Tibial nerve (tissue), 4 donors: ENCODE results near the gene FNDC3B.

Experiments
- EP300 ChIP-seq, 2 donors: sonication (generic); formaldehyde crosslinking; IDR thresholded peaks; one replicate each; pipeline ENCODE4 v1.6.1; 2017; ENCODE audit warnings: antibody characterized with exemption in 2 of 2, mild to moderate bottlenecking in 1 of 2
- POLR2A ChIP-seq, 2 donors: fragments of 450-650 bp; IDR thresholded peaks; one replicate each; pipeline ENCODE4 v1.6.1; 2017; ENCODE audit warnings: antibody characterized with exemption in 2 of 2, mild to moderate bottlenecking in 2 of 2, moderate library complexity in 2 of 2
- TF ChIP-seq, protein P1 (sequence below), 5 experiments: fragments of 200-600 bp in 3 of 5; fragments of 450-650 bp in 2 of 5; sonication (generic) in 3 of 5; IDR thresholded peaks; one replicate each; pipeline ENCODE4 v1.5.1; 2016 to 2019; ENCODE audit warnings: antibody characterized with exemption in 5 of 5, mild to moderate bottlenecking in 3 of 5, moderate library complexity in 2 of 5

GRCh38 chr3:172238188-172238587 lies 198.8 kb downstream of the FNDC3B start:
- no peak for TF ChIP-seq POLR2A (IDR thresholded peaks at IDR 0.05)
- TF ChIP-seq, protein P1, sequence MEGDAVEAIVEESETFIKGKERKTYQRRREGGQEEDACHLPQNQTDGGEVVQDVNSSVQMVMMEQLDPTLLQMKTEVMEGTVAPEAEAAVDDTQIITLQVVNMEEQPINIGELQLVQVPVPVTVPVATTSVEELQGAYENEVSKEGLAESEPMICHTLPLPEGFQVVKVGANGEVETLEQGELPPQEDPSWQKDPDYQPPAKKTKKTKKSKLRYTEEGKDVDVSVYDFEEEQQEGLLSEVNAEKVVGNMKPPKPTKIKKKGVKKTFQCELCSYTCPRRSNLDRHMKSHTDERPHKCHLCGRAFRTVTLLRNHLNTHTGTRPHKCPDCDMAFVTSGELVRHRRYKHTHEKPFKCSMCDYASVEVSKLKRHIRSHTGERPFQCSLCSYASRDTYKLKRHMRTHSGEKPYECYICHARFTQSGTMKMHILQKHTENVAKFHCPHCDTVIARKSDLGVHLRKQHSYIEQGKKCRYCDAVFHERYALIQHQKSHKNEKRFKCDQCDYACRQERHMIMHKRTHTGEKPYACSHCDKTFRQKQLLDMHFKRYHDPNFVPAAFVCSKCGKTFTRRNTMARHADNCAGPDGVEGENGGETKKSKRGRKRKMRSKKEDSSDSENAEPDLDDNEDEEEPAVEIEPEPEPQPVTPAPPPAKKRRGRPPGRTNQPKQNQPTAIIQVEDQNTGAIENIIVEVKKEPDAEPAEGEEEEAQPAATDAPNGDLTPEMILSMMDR (IDR thresholded peaks at IDR 0.05) = no peak
- no peak for TF ChIP-seq EP300 (IDR thresholded peaks at IDR 0.05)
